Choroid plexus epithelial cell (primary cell): ENCODE data around the gene CRIM1.

Experiments
- DNase-seq: peaks from one replicate; pipeline ENCODE4 v3.0.0-alpha.2; 2010; ENCODE audit warnings: low read depth
- H3K4me3 ChIP-seq: 2 replicates; pipeline ENCODE4 v1.5.1; 2011; ENCODE audit warnings: low read depth, mild to moderate bottlenecking, control low read depth, low read length, moderate library complexity
- TF ChIP-seq, protein P1 (sequence below): conservative IDR thresholded peaks from 2 replicates; pipeline ENCODE4 v1.5.1; 2011; ENCODE audit warnings: low read depth, mild to moderate bottlenecking, control low read depth, inconsistent platforms, low read length, moderate library complexity

The CRIM1 gene

DNA sequence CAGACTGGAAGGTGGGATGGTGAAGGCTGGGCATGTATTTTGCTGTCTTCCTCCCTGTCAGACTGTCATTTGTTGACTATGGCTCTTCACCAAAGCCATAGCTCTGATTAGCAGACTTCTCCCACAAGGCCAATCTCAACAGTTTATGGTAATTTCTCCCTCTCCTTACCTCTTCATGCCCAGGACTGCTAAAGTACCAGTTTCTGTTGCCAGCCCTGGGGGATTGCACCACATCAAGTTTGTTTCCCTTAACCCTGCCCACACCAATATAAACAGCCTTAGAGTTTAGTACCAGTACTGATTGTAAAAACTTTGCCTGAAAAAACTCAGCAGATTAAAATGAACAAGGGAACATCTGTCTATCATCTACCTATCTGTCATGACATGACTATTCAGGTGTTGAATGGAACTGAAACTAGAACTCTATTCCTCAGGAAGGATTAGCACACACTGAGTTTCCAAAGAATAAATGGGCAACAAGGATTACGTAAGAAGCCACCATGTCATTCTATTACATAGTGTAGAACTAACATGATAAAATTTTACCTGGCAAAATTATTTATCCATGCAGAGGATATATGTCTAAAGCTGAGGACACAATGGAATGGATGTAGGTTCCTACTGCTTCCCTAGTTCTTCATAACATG is 228.7 kb downstream of the CRIM1 start:
- no peak for DNase-seq
- H3K4me3 ChIP-seq = no peak overlapping the region
- TF ChIP-seq, protein P1, sequence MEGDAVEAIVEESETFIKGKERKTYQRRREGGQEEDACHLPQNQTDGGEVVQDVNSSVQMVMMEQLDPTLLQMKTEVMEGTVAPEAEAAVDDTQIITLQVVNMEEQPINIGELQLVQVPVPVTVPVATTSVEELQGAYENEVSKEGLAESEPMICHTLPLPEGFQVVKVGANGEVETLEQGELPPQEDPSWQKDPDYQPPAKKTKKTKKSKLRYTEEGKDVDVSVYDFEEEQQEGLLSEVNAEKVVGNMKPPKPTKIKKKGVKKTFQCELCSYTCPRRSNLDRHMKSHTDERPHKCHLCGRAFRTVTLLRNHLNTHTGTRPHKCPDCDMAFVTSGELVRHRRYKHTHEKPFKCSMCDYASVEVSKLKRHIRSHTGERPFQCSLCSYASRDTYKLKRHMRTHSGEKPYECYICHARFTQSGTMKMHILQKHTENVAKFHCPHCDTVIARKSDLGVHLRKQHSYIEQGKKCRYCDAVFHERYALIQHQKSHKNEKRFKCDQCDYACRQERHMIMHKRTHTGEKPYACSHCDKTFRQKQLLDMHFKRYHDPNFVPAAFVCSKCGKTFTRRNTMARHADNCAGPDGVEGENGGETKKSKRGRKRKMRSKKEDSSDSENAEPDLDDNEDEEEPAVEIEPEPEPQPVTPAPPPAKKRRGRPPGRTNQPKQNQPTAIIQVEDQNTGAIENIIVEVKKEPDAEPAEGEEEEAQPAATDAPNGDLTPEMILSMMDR = no peak

DNA sequence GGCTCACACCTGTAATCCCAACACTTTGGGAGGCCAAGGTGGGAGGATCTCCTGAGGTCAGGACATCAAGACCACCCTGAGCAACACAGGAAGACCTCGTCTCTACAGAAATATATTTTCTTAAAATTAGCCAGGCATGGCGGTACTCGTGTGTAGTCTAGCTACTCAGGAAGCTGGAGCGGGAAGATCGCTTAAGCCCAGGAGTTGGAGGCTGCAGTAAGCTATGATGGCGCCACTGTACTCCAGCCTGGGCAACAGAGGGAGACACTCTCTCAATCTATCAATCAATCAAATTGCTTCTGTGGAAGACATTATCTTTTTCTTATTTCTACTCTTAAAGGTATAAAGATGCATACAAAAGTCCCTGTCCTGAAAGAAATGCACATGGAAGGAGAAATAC is 231.1 kb downstream of the CRIM1 start:
- H3K4me3 ChIP-seq = no peak overlapping the region
- TF ChIP-seq, protein P1 = no peak
- no peak for DNase-seq

DNA sequence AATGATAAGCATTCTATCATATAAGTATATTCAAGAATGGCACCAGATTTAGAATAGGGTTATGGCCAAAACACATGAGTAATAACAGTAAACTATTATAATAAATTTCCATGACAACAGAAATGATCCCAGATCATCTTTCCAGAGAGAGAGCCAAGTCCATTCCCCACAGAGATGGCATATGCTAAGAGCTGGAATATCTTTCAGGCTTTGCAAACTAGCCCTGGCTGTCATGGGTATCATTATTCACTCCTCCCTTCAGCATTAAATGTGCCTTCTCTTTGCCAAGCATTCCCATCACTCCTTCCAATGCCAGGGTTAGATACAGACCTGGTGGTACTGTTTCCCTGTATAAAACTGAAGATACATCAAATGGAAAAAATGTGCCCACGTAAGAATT is 231.5 kb downstream of the CRIM1 start:
- TF ChIP-seq, protein P1 = no peak
- no peak for DNase-seq
- no peak overlapping the region for H3K4me3 ChIP-seq

DNA sequence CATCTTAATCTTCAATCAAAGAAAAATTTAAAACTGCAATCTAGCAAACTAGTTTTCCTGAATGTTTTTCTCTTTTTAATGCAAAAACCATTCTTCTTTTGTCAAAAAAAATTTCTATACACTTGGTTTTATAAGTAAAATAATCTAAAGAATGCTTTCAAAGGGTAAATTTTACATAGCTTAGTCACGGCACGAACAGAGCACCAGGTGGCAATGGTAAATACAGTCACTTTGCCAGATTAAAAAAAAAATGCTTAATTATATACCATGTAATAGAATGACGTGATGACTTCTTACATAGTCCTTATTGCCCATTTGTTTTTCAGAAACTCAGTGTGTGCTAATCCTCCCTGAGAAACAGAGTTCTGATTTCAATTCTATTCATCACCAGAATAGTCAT is 232.0 kb downstream of the CRIM1 start:
- TF ChIP-seq, protein P1 = no peak
- no peak for DNase-seq
- no peak overlapping the region for H3K4me3 ChIP-seq

DNA sequence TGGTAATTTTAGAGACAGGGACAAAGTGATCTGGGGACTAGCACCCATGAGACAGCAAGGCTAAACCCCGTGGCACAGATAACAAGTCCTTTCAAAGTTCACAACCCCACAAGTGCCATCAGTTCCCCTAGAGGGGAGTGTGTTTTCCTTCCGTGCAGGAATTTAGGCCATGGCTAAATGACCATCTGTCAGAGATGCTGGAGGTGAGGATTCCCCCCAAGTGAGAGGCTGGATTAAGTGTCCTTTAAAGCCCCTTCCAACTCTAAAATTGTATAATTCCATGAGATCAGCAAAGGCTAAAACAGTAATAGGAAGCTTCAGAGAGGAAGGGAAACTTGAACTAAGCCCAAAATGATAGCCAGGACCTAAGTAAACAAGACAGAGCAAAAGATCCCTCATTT is 233.7 kb downstream of the CRIM1 start:
- no peak overlapping the region for H3K4me3 ChIP-seq
- TF ChIP-seq, protein P1 = no peak
- no peak for DNase-seq

DNA sequence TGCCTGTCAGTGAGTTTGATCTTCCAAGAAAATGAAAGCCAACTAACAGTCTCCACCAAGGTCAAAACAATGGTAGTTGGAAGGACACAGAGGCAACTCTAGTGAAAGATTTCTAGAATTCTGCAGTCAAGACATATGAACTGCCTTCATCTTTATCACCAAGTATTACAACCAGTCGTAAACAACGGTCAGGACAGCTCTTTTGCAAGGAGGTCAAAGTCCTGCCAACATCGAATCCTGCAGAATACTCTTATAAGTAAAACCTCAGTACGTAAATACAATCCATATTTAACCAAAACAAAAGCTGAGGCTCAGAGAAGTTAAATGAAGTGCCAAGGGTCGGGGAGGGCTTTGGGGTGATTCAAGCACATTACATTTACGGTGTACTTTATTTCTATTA is 239.3 kb downstream of the CRIM1 start:
- H3K4me3 ChIP-seq = no peak overlapping the region
- TF ChIP-seq, protein P1 = no peak
- no peak for DNase-seq

DNA sequence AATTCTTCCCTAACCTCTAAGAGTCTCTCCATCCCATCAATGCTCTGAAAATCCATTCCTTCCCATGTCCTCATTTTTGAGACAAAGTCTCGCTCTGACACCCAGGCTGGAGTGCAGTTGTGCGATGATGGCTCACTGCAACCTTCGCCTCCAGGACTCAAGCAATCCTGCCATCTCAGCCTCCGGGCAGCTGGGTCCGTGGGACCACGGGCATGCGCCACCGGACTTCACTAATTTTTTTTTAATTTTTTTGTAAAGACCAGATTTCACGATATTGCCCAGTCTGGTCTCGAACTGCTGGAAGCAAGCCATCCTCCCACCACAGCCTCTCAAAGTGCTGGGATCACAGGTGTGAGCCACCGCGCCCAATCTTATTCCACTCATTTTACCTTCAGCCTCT is 240.8 kb downstream of the CRIM1 start:
- no peak for DNase-seq
- peak overlapping the region; percentile 80 for H3K4me3 ChIP-seq
- TF ChIP-seq, protein P1 = no peak
